Parathyroid adenoma (tissue), 2 donors: ENCODE data around the gene PGRMC2.

ENCODE experiments used
- H2AFZ ChIP-seq: fragments of 300-600 bp; sonication (generic); one replicate; pipeline ENCODE4 v1.7.0; 2017; ENCODE audit warnings: antibody characterized with exemption, mild to moderate bottlenecking
- H3K27ac ChIP-seq: fragments of 300-600 bp; sonication (generic); one replicate; pipeline ENCODE4 v1.7.0; 2017
- H3K27me3 ChIP-seq: fragments of 300-600 bp; sonication (generic); one replicate; pipeline ENCODE4 v1.7.0; 2017; ENCODE audit warnings: low read length; ENCODE audit not compliant: control insufficient read depth, insufficient read depth
- H3K36me3 ChIP-seq: fragments of 300-600 bp; sonication (generic); one replicate; pipeline ENCODE4 v1.7.0; 2017; ENCODE audit warnings: low read length; ENCODE audit not compliant: control insufficient read depth, insufficient read depth
- H3K4me1 ChIP-seq: fragments of 300-600 bp; sonication (generic); one replicate; pipeline ENCODE4 v1.7.0; 2017; ENCODE audit warnings: control low read depth
- H3K4me2 ChIP-seq: fragments of 300-600 bp; sonication (generic); one replicate; pipeline ENCODE4 v1.7.0; 2017; ENCODE audit warnings: low read length
- H3K4me3 ChIP-seq: fragments of 300-600 bp; sonication (generic); one replicate; pipeline ENCODE4 v1.7.0; 2017; ENCODE audit warnings: low read depth, low read length
- H3K79me2 ChIP-seq: fragments of 300-600 bp; sonication (generic); one replicate; pipeline ENCODE4 v1.7.0; 2017; ENCODE audit warnings: control low read depth
- H3K9ac ChIP-seq: fragments of 300-600 bp; sonication (generic); one replicate; pipeline ENCODE4 v1.7.0; 2017; ENCODE audit warnings: mild to moderate bottlenecking
- H3K9me3 ChIP-seq: fragments of 300-600 bp; sonication (generic); one replicate; pipeline ENCODE4 v1.7.0; 2017; ENCODE audit warnings: low read length; ENCODE audit not compliant: control insufficient read depth
- TF ChIP-seq, protein P1 (sequence below): fragments of 300-600 bp; sonication (generic); IDR thresholded peaks from one replicate; pipeline ENCODE4 v1.7.0; 2017; ENCODE audit warnings: antibody characterized with exemption, mild to moderate bottlenecking
- donor health status: primary hyperparathyroidism.

Gene PGRMC2

DNA sequence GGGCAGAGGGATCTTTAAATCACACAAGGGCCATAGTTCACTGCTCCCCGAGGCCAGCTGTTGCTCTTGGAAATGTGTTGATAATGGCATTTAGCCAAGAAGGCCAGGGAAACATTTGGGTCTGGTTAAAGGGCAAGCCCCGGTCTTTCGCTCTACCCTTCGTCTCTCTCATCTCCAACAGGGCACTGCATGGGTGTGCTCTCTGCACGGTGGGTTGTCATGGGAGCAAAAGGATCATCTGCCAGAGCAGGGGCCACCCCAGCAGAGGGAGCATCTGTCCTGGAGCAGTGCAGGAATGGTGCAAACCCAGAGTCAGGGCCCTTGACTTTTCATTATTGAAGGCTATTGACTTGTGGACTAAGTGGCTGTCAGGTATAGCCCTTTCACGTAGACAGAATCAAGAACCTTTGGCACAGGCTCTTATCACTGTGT is 22.7 kb upstream of the PGRMC2 start:
- Histone ChIP-seq H3K4me2 (no peak overlapping the region), H3K79me2 (no peaks in the 10 kb centered on the region), H2AFZ (no peak overlapping the region), H3K27me3 (no peaks in the 10 kb centered on the region), H3K9me3 (no peaks in the 10 kb centered on the region), H3K4me1 (peaks cover 9% of the 10 kb centered on the region), H3K9ac (no peak overlapping the region), H3K4me3 (no peak overlapping the region), H3K36me3 (no peaks in the 10 kb centered on the region), H3K27ac (no peak overlapping the region)
- TF ChIP-seq, protein P1, sequence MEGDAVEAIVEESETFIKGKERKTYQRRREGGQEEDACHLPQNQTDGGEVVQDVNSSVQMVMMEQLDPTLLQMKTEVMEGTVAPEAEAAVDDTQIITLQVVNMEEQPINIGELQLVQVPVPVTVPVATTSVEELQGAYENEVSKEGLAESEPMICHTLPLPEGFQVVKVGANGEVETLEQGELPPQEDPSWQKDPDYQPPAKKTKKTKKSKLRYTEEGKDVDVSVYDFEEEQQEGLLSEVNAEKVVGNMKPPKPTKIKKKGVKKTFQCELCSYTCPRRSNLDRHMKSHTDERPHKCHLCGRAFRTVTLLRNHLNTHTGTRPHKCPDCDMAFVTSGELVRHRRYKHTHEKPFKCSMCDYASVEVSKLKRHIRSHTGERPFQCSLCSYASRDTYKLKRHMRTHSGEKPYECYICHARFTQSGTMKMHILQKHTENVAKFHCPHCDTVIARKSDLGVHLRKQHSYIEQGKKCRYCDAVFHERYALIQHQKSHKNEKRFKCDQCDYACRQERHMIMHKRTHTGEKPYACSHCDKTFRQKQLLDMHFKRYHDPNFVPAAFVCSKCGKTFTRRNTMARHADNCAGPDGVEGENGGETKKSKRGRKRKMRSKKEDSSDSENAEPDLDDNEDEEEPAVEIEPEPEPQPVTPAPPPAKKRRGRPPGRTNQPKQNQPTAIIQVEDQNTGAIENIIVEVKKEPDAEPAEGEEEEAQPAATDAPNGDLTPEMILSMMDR: no peak

DNA sequence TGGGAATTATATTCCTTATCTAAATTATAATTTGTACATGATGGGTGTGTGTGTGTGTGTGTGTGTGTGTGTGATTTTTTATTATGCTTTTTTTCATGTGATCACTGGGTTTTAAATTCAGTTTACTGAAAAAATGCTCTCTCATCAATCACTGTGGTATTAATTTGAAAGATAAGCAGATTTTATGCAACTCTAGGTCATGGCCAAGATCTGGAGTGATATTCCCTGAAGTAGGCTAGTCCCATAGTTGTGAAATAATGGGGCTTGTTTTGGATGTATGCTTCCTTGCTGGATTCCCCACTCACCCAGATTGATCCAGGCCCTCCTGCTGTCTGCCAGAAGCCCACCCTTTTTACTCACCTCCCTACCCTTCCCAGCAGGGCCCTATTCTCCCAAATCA is 22.0 kb upstream of the PGRMC2 start:
- H3K36me3 ChIP-seq: no peaks in the 10 kb centered on the region
- no peak overlapping the region for H3K4me2 ChIP-seq
- H3K79me2 ChIP-seq: no peaks in the 10 kb centered on the region
- peaks cover 9% of the 10 kb centered on the region for H3K4me1 ChIP-seq
- H3K9me3 ChIP-seq: no peaks in the 10 kb centered on the region
- H3K27me3 ChIP-seq: no peaks in the 10 kb centered on the region
- TF ChIP-seq, protein P1: no peak
- no peak overlapping the region for H3K27ac ChIP-seq
- no peak overlapping the region for H3K4me3 ChIP-seq
- no peak overlapping the region for H3K9ac ChIP-seq
- no peak overlapping the region for H2AFZ ChIP-seq

DNA sequence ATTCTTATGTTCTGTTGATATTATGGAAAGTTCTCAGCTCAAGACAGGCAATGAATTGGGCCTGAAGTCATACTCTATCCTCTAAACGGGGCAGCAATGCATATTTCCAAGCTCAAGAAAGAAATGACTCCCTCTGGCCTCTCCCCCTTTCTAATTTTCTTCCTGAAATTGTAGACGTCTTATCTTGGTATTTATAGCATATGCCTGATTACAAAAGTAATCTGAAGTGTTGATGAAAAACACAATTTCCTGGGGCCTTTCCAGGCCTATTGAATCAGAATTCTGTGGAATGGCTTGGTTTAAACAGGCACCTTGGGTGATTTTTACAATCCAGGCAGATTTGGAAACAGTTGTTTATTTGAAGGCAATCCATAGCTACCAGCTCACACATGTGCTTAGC is 21.4 kb upstream of the PGRMC2 start:
- Histone ChIP-seq H3K4me3 (no peak overlapping the region), H3K79me2 (no peaks in the 10 kb centered on the region), H3K4me2 (no peak overlapping the region), H3K27me3 (no peaks in the 10 kb centered on the region), H3K4me1 (peaks cover 9% of the 10 kb centered on the region), H3K9ac (no peak overlapping the region), H3K9me3 (no peaks in the 10 kb centered on the region), H3K36me3 (no peaks in the 10 kb centered on the region), H3K27ac (no peak overlapping the region), H2AFZ (no peak overlapping the region)
- TF ChIP-seq, protein P1: no peak

DNA sequence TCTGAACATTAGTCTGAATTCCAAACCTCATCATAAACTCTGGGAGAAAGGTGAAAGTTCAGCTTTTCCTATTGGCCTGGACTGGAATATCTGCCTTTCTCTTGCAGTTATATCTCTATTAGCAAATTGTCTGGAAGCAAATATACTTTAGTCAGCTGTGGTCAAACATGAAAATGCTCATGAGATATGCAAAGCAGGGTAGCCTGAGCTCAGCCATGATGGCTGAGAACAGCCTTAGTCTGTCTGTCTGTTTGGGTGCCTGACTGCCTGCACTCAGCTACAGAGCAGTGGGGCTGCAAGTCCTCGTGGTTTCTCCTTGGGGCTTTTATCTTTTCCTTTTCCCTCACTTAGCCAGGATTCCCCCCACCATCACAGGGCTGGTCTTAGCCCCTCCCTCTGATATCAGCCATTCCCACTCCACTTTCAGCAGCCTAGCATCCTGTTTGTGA is 19.5 kb upstream of the PGRMC2 start:
- Histone ChIP-seq H3K27ac (no peak overlapping the region), H2AFZ (no peak overlapping the region), H3K4me2 (no peak overlapping the region), H3K4me1 (peaks cover 9% of the 10 kb centered on the region), H3K4me3 (no peak overlapping the region), H3K9ac (no peak overlapping the region), H3K79me2 (no peaks in the 10 kb centered on the region), H3K36me3 (no peaks in the 10 kb centered on the region), H3K27me3 (no peaks in the 10 kb centered on the region), H3K9me3 (no peaks in the 10 kb centered on the region)
- TF ChIP-seq, protein P1: no peak

- no peaks in the 10 kb centered on the region for H3K27me3 ChIP-seq
- no peak overlapping the region for H3K9ac ChIP-seq
- H3K4me2 ChIP-seq: no peak overlapping the region
- H3K79me2 ChIP-seq: no peaks in the 10 kb centered on the region
- no peak overlapping the region for H2AFZ ChIP-seq
- no peak overlapping the region for H3K4me3 ChIP-seq
- TF ChIP-seq, protein P1: no peak
- H3K36me3 ChIP-seq: no peaks in the 10 kb centered on the region
- no peaks in the 10 kb centered on the region for H3K9me3 ChIP-seq
- peaks cover 9% of the 10 kb centered on the region for H3K4me1 ChIP-seq
- no peak overlapping the region for H3K27ac ChIP-seq
Observed at GRCh38 chr4:128305942-128306341, 18.3 kb upstream of the PGRMC2 start.
